NCI-H1048 (cell line): ENCODE measurements around the gene STK11.

Experiments
- DNase-seq: peaks from one replicate; lab custom pipeline; 2025; lab: John Stamatoyannopoulos, UW

The STK11 gene

GRCh38 chr19:1226522-1227303, 21.1 kb downstream of the STK11 start:
- no peak for DNase-seq

- no peak for DNase-seq
These were observed 21.9 kb downstream of the STK11 start for GRCh38 chr19:1227304-1228054.

DNA sequence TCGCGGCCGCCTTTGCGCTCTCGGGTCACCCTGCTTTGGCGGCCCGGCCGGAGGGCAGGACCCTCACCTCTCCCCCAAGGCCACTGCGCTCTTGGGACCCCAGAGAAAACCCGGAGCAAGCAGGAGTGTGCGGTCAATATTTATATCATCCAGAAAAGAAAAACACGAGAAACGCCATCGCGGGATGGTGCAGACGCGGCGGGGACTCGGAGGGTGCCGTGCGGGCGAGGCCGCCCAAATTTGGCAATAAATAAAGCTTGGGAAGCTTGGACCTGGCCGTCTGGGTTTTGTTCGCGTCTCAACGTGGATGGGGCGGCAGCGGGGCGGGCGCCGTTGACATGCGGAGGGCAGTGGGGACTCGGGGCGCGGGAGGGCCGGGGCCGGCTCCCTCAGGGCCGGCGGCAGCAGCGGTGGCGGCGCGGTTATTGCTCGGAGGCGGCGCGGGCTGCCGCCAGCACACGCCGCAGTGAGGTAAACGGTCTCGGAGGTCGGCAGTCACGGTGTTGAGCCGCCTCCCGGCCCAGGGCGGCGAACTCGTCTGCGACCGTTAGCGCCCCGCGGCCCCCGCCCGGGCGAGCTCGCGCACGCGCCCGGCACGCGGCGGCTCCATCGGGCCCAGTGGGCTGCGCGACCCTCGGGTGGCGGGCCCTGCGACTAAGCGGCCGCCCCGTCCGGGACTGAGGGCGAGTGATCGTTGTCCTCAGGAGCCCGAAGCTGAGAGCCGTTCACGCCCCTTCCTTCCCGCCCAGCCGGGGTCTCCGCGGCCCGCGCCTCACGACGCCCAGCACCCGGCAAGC, 22.8 kb downstream of the STK11 start:
- DNase-seq, result no peak

DNA sequence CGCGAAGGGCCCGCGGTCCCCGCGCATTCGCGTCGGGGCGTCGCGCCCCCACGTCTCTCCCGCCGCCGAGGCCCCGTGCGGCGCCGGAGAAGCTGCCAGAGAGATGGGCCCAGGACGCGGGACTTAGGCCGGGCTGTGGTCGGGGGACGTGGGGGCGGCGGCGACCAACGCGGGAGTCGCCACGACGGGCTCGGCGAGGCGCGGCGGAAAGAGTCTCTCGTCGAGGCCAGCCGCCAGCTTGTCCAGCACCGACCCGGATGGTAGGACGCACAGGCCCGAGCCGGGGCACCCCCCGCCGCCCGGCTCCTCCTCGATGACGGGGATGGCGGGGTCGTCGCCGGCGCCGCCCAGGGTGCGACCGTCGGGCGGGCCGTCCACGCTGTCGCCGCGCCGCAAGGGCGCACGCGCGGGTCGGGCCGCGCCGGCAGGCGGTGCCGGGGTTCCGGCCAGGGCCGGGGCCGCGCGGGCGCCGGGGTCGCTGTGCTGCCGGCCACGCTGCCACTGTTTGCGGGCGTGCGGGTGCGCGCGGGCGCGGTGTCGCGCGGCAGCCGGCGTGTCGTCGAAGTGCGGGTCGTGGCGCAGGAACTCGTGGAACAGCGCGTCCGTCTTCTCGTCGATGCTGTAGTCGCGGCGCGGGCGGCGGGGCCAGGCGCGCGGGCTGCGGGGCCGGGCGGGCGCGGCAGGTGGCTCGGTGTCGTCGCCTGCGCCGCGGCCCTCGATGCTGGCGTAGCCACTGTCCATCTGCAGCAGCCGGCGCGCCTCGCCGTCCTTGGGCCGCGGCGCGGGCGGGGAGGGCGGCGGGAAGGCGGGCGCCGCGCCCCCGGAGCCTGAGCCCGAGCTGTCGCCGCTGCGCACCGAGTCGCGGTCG, 23.7 kb downstream of the STK11 start:
- DNase-seq, result no peak

DNA sequence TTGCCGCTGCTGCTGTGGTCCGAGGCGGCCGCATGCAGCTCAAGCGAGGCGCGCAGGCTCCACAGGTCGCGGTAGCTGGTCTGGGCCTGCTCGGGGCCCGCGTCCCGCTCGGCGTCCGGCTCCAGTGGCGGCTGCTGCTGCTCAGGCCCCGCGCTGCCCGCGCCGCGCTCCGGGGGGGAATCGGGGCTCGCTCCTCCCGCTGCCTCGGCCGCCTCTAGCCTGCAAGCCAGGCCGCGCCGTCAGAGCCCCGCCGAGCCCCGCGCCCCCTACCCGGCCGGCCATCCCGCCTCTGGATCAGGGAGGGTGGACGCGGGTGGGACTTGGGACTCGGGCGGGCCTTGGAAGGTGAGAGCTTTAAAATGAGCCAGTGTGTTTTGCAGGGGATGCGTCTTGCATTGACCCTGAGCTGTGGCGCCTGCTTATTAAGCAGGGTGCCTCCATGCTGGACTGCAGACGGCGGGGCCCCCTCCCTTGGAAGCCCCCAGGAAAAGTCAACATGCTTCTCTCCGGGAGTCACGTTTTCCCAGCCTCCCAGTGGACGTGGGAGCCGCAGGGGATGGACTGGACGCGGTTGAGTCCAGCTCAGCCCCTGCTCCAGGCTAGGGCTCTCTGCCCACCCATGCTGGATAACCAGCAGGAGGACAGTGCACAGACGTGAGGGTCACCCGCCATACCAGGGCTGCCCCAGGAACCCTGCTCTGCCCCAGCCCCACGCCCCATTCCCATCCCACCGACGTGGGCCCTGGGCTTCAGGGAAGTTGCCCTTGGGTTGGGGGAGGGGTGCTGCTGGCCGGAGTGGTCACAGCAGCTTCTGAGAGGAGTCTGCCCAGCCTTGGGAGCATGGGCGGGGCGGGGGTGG, 24.6 kb downstream of the STK11 start:
- DNase-seq, result no peak

DNA sequence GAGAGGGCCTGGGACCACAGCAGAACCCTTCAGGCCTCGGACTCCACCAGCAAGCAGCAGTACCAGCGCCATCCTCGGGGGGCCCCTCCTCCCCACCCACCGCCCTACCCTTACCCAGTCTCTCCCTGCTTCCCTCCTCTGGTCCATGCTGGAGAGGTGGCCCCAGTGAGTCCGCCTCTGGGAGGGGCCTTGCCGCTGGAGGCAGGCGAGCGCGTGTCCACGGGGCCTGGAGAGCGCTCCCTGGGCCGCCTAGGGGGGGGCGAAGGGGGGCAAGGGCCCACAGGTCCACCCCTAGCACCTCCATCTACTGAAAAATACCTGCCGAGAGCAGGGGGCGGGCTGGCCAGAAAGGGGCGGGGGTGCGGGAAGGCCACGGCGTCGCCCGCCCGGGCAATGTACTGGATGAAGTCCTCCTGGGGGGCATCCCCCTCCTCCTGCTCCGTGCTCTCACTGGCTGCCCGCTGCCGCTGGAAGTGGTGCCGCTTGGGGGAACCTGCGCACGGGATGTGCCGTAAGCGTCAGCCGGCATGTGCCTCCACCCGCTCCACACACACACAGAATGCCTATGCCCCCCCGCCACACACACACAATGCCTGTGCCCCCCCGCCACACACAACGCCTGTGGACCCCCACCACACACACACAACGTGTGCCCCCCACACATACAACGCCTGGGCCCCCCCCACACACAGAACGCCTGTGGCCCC, 25.4 kb downstream of the STK11 start:
- no peak for DNase-seq

DNA sequence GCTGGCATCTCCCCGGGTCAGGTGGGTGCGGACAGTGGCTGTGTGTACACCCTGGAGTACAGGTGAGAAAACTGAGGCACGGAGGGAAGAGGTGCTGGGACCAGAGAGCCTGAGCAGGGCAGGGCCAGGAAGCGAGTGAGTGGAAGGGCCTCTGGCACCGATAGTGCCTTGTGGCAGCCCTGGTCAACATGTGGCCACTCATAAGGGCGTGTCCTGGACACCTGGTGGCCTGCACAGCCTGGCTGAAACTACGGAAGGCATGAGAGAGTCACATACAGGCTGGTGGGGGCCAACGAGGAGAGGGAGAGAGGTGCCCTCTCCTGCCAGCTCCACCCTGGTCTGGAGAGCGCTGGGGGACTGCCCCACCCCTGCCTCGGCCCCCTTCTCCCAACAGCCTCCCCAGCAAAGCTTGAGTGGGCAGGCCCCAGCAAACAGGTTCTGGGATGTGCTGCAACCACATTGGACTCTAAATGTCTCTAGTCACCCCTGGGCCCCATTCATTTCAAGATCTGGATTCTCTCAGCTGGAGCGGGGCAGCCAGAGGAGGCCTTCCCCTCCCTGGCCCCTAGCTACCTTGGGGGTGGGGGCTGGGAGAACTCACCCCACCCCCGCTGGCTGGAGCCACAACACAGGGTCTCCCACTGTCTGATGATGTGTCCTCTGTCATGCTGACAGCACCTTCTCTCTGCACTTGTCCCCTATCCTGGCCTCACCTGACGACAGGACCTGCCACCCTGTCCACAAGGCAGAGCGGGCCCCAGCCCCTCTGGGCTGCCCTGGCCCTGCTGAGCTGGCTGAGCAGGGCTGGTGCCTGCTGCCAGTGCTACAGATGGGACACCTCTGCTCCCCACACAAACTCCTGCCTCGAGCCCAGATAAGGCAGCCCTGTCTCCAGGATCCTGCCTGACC, 26.4 kb downstream of the STK11 start:
- DNase-seq, result no peak

GRCh38 chr19:1232652-1233072, 27.1 kb downstream of the STK11 start:
- no peak for DNase-seq

GRCh38 chr19:1233115-1233667, 27.6 kb downstream of the STK11 start:
- no peak for DNase-seq

DNA sequence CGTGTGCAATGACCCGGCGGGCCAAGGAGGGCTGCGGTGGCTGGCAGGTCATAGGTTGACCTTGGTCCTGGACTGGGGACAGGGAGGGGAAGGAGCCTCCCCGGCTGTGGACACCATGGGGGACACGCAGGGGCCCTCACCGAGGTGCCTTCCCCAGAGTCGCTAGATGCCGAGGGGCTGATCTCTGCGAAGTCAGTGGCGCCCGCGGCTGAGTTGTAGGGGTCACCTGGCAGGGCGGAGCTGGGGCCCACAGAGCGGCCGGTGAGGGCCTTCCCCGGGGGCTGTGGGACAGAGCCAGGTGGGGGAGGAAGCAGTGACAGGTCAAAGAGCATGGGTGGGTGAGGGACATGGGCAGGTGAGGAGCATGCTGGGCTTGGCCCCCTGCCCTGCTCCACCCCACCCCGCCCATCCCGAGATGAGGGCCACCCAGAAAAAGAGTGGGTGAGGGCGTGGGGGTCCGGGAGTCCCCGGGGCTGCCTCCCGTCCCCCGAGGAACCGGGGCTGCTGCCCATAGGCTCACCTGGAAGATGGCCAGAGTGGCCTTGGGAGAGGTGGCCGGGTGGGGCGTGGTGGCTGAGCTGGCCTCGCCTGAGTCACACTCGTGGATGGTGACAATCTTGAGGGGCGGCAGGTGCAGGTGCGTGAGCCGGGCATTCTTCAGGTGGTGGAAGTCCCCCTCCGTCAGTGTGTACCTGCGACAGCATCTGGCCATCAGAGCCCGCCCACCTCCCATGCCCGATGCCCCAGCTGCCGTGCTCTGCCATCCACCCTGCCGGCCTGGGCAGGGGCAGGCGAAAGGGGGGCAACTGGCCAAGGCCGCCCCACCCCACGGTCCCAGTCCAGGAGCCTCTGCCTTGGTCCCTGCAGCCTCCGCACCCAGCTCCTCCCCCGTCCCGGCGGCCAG, 28.7 kb downstream of the STK11 start:
- no peak for DNase-seq

DNA sequence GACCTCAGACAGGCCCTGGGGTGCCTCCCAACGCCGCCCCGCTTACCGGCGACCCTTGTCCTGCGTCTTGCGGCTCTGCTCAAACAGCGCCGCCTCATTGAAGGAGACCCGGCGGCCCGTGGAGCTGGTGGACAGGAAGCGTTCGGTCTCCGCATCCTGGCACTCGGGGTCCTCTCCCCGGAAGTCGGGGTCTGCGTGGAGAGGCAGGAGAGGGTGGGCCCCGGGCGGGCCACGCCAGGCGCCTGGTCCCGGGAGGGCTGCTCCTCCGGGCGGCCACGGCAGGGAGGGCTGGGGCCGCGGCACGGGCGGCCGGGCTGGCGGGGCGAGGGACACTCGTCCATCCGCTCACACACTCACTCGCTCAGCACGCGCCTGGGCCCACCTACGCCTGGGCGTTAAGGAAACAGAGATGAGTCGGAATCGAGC, 29.4 kb downstream of the STK11 start:
- DNase-seq, result no peak

DNA sequence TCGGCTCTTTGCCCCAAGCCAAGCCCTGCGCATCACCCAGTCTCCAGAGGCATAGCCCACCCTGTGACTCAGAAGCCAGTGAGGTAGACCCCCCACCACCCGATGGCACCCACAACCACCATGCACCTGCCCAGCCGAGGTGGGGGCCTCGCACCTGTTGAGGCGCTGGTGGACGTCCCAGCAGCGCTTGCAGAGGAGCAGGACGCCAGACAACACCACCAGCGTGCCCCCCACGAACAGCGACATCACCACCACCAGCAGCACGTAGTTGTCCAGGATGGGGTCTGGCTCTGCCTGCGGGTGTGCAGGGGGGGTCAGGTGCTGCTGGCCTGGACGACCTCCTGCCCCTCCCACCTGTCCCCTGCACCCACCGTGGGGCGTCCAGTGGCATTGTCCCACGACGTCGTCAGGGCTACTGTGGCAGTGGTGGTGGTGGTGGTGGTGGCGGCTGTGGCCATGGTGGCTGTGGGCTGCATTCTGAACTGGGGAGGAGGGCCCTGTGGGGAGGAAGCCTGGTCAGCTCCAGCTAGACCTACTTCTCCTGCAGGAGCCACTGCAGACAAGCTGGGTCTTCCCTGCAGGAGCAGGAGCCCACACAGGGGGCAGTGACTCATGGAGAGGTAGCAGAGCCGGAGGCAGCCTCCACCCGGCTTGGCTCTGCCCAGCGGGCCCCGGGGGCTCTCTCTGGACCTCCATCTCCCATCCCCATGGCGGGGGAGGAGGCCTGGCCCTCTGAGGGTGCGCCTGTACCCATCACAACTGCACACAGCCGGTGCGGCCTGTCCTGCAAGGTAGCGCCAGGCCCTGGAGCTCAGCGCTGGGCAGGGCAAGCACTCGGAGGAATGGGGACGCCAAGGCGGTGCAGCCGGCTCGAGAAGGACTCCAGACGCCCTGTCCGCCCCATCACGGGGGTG, 30.3 kb downstream of the STK11 start:
- no peak for DNase-seq

DNA sequence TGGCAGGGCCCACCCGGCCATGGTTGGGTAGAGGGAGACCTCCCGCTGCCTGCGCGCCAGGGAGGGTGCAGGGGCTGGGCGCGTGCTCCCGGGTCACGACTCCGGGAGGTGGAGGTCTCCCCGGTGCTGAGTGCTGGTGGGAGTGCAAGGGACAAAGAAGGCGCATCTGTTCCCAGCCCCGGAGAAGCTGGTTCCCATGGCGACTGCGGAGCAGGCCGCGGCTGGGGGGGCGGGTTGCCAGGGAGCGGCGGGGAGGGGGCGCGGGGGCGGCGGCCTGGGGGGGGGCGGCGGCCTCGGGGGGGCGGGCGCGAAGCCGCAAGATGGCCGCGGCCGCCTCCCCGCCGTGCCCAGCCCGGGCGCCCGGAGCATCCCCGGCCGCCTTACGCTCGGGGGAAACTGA, 31.0 kb downstream of the STK11 start:
- DNase-seq, result no peak

DNA sequence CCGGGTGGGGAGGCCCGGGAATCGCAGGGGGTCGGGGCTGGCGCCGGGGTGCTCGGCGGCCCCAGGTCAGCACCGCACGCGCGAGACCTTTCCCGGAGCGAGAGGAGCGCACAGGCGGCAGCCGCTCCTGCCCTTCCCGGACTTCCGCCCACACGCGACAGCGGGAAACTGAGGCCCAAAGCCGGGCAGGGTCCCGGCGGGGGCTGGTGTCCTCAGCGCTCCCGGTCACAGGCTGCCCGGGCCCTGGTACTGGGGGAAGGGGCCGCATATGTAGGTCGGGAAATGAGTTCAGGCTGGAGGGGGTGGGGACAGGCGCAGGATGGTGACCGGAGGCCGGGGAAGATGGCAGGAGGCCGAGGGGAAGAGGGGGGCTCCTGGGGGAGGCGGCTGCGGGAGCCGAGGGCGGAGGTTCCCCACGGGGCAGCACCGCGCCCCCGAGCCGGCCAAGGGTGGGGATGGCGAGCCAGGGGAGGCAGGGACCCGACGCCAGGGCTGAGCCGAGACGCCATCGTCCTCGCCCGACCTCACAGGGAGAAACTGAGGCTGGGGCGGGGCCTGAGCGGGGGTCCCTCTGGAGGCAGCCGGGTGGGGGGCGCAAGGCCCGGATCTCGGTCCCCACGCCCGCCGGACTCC, 31.6 kb downstream of the STK11 start:
- no peak for DNase-seq

DNA sequence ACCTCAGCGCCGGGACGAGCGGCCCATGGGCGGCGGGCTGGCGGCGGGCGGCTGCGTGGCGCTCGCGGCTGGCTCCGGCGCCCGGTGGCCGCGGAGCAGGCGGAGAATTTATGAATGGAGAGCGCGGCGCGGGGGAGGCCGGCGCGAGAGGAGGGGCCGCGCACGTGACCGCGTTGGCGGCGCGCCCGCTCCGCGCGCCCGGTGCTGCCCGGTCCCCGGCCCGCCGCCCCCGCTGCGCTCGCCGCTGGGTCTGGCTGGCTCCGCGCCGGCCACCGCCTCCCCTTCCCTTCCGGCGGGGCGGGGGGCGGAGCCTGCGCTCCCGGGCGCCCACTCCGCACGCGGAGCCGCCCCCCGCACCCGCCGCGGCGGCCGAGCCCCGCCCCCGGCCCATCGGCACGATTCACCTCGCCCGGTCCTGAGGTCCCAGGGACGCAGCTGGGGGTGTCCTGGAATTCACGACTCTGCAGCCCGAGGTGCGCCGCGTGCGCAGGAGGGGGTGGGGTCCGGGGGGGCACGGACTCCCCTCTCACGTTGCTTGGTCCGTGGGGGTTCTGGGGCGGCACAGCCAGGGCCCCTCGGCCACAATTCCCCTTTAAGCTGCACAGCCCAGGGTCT, 32.3 kb downstream of the STK11 start, which contains the start of gene CBARP:
TSS of gene CBARP (minus strand) at position 252 of the 615 bp plus-strand sequence. CDS start 1,905 bp downstream, outside the sequence.
- no peak for DNase-seq
